Measurements from ENCODE around the gene ADGRG3. TPM values are rescaled to one million over a fixed set of nuclear protein-coding genes. Genes with fewer than 3 reads are reported as not detected.

ADGRG3 gene
- total RNA-seq, 1 donor from 2014 or later = not detected

GRCh38 chr16:57694725-57695679, 26.9 kb downstream of the ADGRG3 start, which contains the start of gene DRC7:
DRC7 (plus strand) TSS chr16:57694806; CDS start chr16:57697950, 3,144 bp downstream.
- intact Hi-C loops (cut with micrococcal nuclease) = no loop called here

- intact Hi-C loops (cut with micrococcal nuclease) = no loop called here
Measured at GRCh38 chr16:57695680-57696069, 27.6 kb downstream of the ADGRG3 start.

GRCh38 chr16:57696240-57696639, 28.1 kb downstream of the ADGRG3 start:
- intact Hi-C loops (cut with micrococcal nuclease) = no loop called here

GRCh38 chr16:57697896-57698537, 29.9 kb downstream of the ADGRG3 start:
- intact Hi-C loops (cut with micrococcal nuclease) = no loop called here

- intact Hi-C loops (cut with micrococcal nuclease) = no loop called here
Measured at GRCh38 chr16:57698812-57699405, 30.8 kb downstream of the ADGRG3 start.

- intact Hi-C loops (cut with micrococcal nuclease) = no loop called here
Measured at GRCh38 chr16:57699481-57699880, 31.4 kb downstream of the ADGRG3 start.

GRCh38 chr16:57699899-57700298, 31.8 kb downstream of the ADGRG3 start:
- intact Hi-C loops (cut with micrococcal nuclease) = no loop called here

- intact Hi-C loops (cut with micrococcal nuclease) = no loop called here
Measured at GRCh38 chr16:57700781-57701551, 32.9 kb downstream of the ADGRG3 start.

GRCh38 chr16:57701759-57702371, 33.8 kb downstream of the ADGRG3 start:
- intact Hi-C loops (cut with micrococcal nuclease) = no loop called here

- intact Hi-C loops (cut with micrococcal nuclease) = no loop called here
Measured at GRCh38 chr16:57703416-57704010, 35.4 kb downstream of the ADGRG3 start.

GRCh38 chr16:57704011-57704904, 36.2 kb downstream of the ADGRG3 start:
- intact Hi-C loops (cut with micrococcal nuclease) = no loop called here

GRCh38 chr16:57704905-57705852, 37.1 kb downstream of the ADGRG3 start:
- intact Hi-C loops (cut with micrococcal nuclease) = no loop called here

- intact Hi-C loops (cut with micrococcal nuclease) = no loop called here
Measured at GRCh38 chr16:57706717-57707116, 38.6 kb downstream of the ADGRG3 start.

- intact Hi-C loops (cut with micrococcal nuclease) = no loop called here
Measured at GRCh38 chr16:57707331-57707730, 39.2 kb downstream of the ADGRG3 start.

GRCh38 chr16:57708168-57708567, 40.1 kb downstream of the ADGRG3 start:
- intact Hi-C loops (cut with micrococcal nuclease) = no loop called here

- intact Hi-C loops (cut with micrococcal nuclease) = no loop called here
Measured at GRCh38 chr16:57709663-57710062, 41.6 kb downstream of the ADGRG3 start.

- intact Hi-C loops (cut with micrococcal nuclease) = no loop called here
Measured at GRCh38 chr16:57711346-57711745, 43.2 kb downstream of the ADGRG3 start.

GRCh38 chr16:57711993-57712392, 43.9 kb downstream of the ADGRG3 start:
- intact Hi-C loops (cut with micrococcal nuclease) = no loop called here

Data from T-helper 2 cell treated with Interferon-gamma antibody and Interleukin-4, amounts not matched to agents 100 ng/mL and 5 ng/mL, for 36 hours (primary cell).